Measurements from ENCODE around the gene FBN2.

- TF ChIP-seq POLR2A (IDR thresholded peaks at IDR 0.05; ENCODE audit: low read length) (no peak), GATA1 (IDR thresholded peaks at IDR 0.05; ENCODE audit: low read depth, low read length) (no peak)
These were observed 247.7 kb downstream of the FBN2 start for GRCh38 chr5:128290152-128290858.
